HEK293T (cell line): ENCODE measurements around the gene CKMT2.

Experiments used
- ARNT ChIP-seq: fragments of 450-650 bp; IDR thresholded peaks from 2 replicates; pipeline ENCODE4 v1.6.1; 2017; ENCODE audit warnings: mild to moderate bottlenecking
- ELF4 ChIP-seq: fragments of 450-650 bp; IDR thresholded peaks from 2 replicates; pipeline ENCODE4 v1.6.1; 2017; ENCODE audit warnings: antibody characterized with exemption
- FOXA1 ChIP-seq: fragments of 450-650 bp; IDR thresholded peaks from 2 replicates; pipeline ENCODE4 v1.6.1; 2016; ENCODE audit warnings: mild to moderate bottlenecking
- FOXK2 ChIP-seq: fragments of 450-650 bp; IDR thresholded peaks from 2 replicates; pipeline ENCODE4 v1.6.1; 2016; ENCODE audit warnings: mild to moderate bottlenecking
- FOXM1 ChIP-seq: fragments of 450-650 bp; IDR thresholded peaks from 2 replicates; pipeline ENCODE4 v1.6.1; 2017; ENCODE audit warnings: mild to moderate bottlenecking, borderline replicate concordance
- L3MBTL2 ChIP-seq: fragments of 450-650 bp; conservative IDR thresholded peaks from 2 replicates; pipeline ENCODE4 v1.6.1; 2016; ENCODE audit warnings: mild to moderate bottlenecking
- NFRKB ChIP-seq: fragments of 450-650 bp; IDR thresholded peaks from 2 replicates; pipeline ENCODE4 v1.6.1; 2016; ENCODE audit warnings: mild to moderate bottlenecking, moderate library complexity
- SP1 ChIP-seq: fragments of 450-650 bp; IDR thresholded peaks from 2 replicates; pipeline ENCODE4 v1.6.1; 2017
- SUZ12 ChIP-seq: fragments of 450-650 bp; IDR thresholded peaks from 2 replicates; pipeline ENCODE4 v1.6.1; 2016; ENCODE audit warnings: mild to moderate bottlenecking
- TARDBP ChIP-seq: fragments of 450-650 bp; IDR thresholded peaks from 2 replicates; pipeline ENCODE4 v1.6.1; 2016

- TF ChIP-seq SUZ12: no peak
- no peak for TF ChIP-seq FOXK2
- TF ChIP-seq L3MBTL2: no peak
- no peak for TF ChIP-seq FOXM1
- no peak for TF ChIP-seq SP1
- no peak for TF ChIP-seq NFRKB
- no peak for TF ChIP-seq ELF4
- no peak for TF ChIP-seq ARNT
- TF ChIP-seq FOXA1: no peak
- no peak for TF ChIP-seq TARDBP
These were observed 20.8 kb downstream of the CKMT2 start for GRCh38 chr5:81253875-81254274.
